Progenitor cell of endocrine pancreas (in vitro differentiated cells): ENCODE data around the gene LRIG1. TPM values are rescaled to one million over a fixed set of nuclear protein-coding genes. Genes with fewer than 3 reads are reported as not detected.
A peak's percentile ranks its signal among the peaks of the same experiment; 100 is the strongest.

Experiments
- DNase-seq: peaks from one replicate; pipeline ENCODE4 v3.0.0; 2021; ENCODE audit warnings: low spot score; ENCODE audit not compliant: unreplicated experiment
- H3K27ac Mint-ChIP-seq: 2 replicates; pipeline ENCODE4 v1.8.0; 2021; ENCODE audit warnings: mild to moderate bottlenecking, moderate library complexity, mixed read lengths
- H3K27me3 Mint-ChIP-seq: 2 replicates; pipeline ENCODE4 v1.8.0; 2021; ENCODE audit warnings: mixed read lengths
- H3K36me3 Mint-ChIP-seq: 2 replicates; pipeline ENCODE4 v1.8.0; 2022; ENCODE audit warnings: mixed read lengths; ENCODE audit not compliant: insufficient read depth
- H3K4me1 Mint-ChIP-seq: 2 replicates; pipeline ENCODE4 v1.8.0; 2021; ENCODE audit warnings: low read depth, mixed read lengths
- H3K4me3 Mint-ChIP-seq: 2 replicates; pipeline ENCODE4 v1.8.0; 2021; ENCODE audit warnings: low read depth, mild to moderate bottlenecking, moderate library complexity, mixed read lengths
- H3K9me3 Mint-ChIP-seq: 2 replicates; pipeline ENCODE4 v1.8.0; 2021; ENCODE audit warnings: low read depth, mixed read lengths
- CTCF ChIP-seq: fragments of 200-600 bp; sonication (generic); IDR thresholded peaks from one replicate; pipeline ENCODE4 v1.5.0; 2021; ENCODE audit warnings: antibody characterized with exemption, mild to moderate bottlenecking; ENCODE audit not compliant: unreplicated experiment
- total RNA-seq: library from RNA; stranded (reverse); gene quantifications from 2 replicates; pipeline ENCODE4 v1.2.1, GENCODE V29; 2021

LRIG1 gene
- total RNA-seq, 1 donor from 2014 or later, result 31.4 TPM

DNA sequence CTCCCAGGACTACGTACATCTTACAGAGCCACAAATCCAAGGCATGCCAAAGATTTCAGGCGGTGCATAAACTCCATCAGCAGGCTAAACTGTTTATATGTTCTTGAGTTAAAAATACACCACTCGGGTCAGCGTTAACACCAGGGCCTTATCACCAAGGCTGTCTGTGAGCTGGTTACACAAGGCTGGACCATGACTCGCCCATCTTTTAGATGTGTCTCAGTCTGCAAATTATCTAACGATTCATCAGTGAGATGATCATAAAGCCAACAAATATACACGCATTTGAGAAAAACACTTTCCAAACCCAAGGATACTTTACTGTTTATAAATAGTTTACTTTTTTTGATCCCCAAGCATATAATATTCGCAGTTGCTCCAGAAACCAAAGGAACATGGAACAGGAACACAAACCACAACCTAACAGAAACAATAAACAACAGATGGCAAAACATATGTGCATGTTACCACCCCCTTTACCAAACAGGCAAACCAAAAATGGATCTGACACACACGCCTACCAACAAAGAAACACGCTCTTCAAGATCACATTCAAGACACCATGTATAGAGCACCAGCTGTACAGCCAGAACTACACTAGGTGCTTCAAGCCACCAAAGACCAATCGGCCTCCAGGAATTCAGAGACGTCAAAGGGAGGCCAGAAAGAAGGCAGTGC lies 15.4 kb downstream of the LRIG1 start:
- TF ChIP-seq CTCF, result no peak
- H3K4me1 Mint-ChIP-seq, result peaks cover 48% of the 10 kb centered on the region
- H3K27ac Mint-ChIP-seq, result no peak overlapping the region
- H3K36me3 Mint-ChIP-seq, result no peaks in the 10 kb centered on the region
- H3K9me3 Mint-ChIP-seq, result peaks cover 6% of the 10 kb centered on the region
- no peak for DNase-seq
- H3K4me3 Mint-ChIP-seq, result no peak overlapping the region
- H3K27me3 Mint-ChIP-seq, result no peaks in the 10 kb centered on the region

- no peak overlapping the region for H3K27ac Mint-ChIP-seq
These were observed 16.5 kb downstream of the LRIG1 start for GRCh38 chr3:66484106-66484844.

DNA sequence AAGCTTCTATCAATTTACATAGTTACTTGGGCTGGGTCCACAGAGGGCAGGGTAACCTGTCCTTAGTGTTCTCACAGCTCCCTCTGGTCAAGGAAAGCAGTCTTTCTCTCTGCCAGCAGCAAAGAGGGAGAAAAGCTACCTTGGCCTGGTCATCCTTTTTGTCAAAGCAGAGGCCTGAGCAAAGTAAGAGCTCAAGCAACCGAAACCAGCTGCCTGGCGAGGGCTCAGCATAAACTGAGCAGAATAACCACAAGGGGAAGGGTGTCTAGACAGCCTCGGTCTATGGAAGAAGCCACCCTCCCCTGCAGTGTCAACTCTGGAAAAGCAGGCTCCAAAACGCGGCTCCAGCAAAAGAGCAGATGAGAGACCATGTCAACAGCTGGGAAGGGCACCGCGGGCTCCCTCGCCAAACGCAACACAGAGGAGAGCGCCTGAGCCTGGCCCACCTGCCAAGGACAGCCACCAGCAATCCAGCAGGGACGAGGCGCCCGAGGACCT lies 17.4 kb downstream of the LRIG1 start:
- H3K4me1 Mint-ChIP-seq, result peaks cover 59% of the 10 kb centered on the region
- H3K9me3 Mint-ChIP-seq, result peaks cover 6% of the 10 kb centered on the region
- no peak for DNase-seq
- no peaks in the 10 kb centered on the region for H3K36me3 Mint-ChIP-seq
- no peaks in the 10 kb centered on the region for H3K27me3 Mint-ChIP-seq
- TF ChIP-seq CTCF, result no peak
- peak overlapping the region; percentile 11 for H3K27ac Mint-ChIP-seq
- H3K4me3 Mint-ChIP-seq, result no peak overlapping the region

More at GRCh38 chr3:66484106-66484844, 16.5 kb downstream of the LRIG1 start:
- no peak for DNase-seq
- no peak for TF ChIP-seq CTCF
- H3K4me3 Mint-ChIP-seq, result no peak overlapping the region
- H3K36me3 Mint-ChIP-seq, result no peaks in the 10 kb centered on the region
- no peaks in the 10 kb centered on the region for H3K27me3 Mint-ChIP-seq
- H3K4me1 Mint-ChIP-seq, result peaks cover 51% of the 10 kb centered on the region
- peaks cover 6% of the 10 kb centered on the region for H3K9me3 Mint-ChIP-seq

- Mint-ChIP-seq H3K27me3 (no peaks in the 10 kb centered on the region), H3K4me1 (peaks cover 60% of the 10 kb centered on the region), H3K9me3 (peaks cover 6% of the 10 kb centered on the region), H3K27ac (no peak overlapping the region), H3K36me3 (no peaks in the 10 kb centered on the region), H3K4me3 (no peak overlapping the region)
- no peak for DNase-seq
- no peak for TF ChIP-seq CTCF
These were observed 17.8 kb downstream of the LRIG1 start for GRCh38 chr3:66483006-66483405.

GRCh38 chr3:66482018-66482404 lies 18.8 kb downstream of the LRIG1 start:
- no peak overlapping the region for H3K27ac Mint-ChIP-seq
- peaks cover 6% of the 10 kb centered on the region for H3K9me3 Mint-ChIP-seq
- no peak for DNase-seq
- H3K27me3 Mint-ChIP-seq, result no peaks in the 10 kb centered on the region
- H3K36me3 Mint-ChIP-seq, result no peaks in the 10 kb centered on the region
- peaks cover 58% of the 10 kb centered on the region for H3K4me1 Mint-ChIP-seq
- TF ChIP-seq CTCF, result no peak
- no peak overlapping the region for H3K4me3 Mint-ChIP-seq
